HEK293T (cell line): ENCODE results near the gene STEAP3.

Experiments used
- FOXA1 ChIP-seq: fragments of 450-650 bp; IDR thresholded peaks from 2 replicates; pipeline ENCODE4 v1.6.1; 2016; ENCODE audit warnings: mild to moderate bottlenecking
- HDGF ChIP-seq: fragments of 450-650 bp; IDR thresholded peaks from 2 replicates; pipeline ENCODE4 v1.6.1; 2017; ENCODE audit warnings: antibody characterized with exemption, borderline replicate concordance
- NFRKB ChIP-seq: fragments of 450-650 bp; IDR thresholded peaks from 2 replicates; pipeline ENCODE4 v1.6.1; 2016; ENCODE audit warnings: mild to moderate bottlenecking, moderate library complexity
- PKNOX1 ChIP-seq: fragments of 450-650 bp; IDR thresholded peaks from 2 replicates; pipeline ENCODE4 v1.6.1; 2016
- SP1 ChIP-seq: fragments of 450-650 bp; IDR thresholded peaks from 2 replicates; pipeline ENCODE4 v1.6.1; 2017
- TARDBP ChIP-seq: fragments of 450-650 bp; IDR thresholded peaks from 2 replicates; pipeline ENCODE4 v1.6.1; 2016

DNA sequence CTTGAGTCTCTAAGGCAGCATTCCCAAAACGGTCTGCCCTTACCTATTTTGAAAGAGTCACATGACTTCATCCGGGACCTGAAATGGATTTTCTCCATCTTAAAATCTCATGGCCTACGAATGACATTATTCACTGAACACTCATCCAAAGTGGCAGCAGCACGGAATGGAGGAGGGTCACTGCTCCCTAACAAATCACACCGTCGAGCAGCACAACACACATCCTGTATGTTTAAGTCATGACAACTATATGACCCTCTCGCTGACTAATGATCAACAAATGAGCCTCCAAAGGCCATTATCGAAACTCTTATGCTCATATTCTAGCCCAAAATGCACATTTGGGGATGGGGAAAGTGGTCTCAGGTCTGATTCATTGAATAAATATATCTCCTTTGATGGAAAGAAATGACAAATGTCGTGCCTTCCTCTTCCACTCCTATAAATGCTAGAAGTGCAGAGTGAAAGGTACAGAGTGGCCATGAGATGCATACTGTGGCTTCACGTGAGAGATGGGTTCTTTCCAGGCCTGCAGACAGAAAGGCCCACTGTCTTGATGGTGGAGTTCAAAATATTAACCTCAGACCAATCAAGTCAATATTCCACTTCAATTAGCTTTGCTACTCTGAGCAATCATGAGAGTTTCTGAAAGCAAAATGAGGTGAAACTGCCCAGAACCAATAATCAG, 72.2 kb downstream of the STEAP3 start:
- TF ChIP-seq SP1: no peak
- TF ChIP-seq TARDBP: no peak
- no peak for TF ChIP-seq HDGF
- TF ChIP-seq PKNOX1: no peak
- TF ChIP-seq FOXA1: no peak
- TF ChIP-seq NFRKB: no peak
